DMS53 treated with DMSO at 0.1 percent for 48 hours (cell line): ENCODE data around the gene GLIS1.
"Not testable (repeated sequence)": the region's sequence is repeated elsewhere in the genome, so short reads cannot be mapped to it uniquely, and the experiment has no call there.

Source experiments
- DNase-seq: peaks from one replicate; lab custom pipeline; 2025; ENCODE audit not compliant: unreplicated experiment; lab: John Stamatoyannopoulos, UW

GLIS1 gene

DNA sequence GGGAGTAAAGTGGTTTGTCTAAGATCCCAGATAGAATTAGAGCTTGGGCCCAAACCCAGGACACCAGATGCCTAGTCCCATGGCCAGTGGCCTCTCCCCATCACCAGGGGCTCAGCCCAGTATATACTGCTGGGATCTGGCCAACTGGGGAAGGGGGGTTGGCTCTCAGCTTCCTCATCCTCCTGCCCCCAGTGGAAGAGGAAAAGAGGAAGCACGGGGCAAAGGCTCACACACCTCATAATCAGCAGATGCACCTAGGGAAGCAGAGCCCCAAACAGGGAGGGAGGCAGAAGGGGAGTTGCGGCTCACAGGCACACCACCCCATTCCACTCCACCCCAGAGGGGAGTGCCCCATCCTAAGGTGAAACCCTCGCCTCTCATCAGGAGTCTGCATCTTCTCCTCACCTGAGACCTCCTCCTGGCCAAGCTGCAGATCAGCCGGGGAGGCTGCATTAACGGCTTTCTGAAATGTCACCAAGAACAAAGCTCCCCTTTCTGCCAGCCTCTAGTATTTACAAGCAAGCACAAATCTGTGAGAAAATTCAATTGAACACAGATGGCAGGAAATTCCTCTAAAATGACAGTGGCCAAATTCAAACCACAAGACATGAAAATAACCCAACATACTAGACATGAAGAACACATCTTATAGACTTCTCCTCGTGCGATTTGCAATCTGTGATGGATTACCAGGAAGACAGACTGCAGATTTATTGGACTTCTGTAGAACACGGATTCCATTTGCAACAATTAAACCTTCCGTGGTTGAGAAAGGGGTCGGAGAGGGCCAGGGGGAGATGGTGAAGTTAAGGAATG, 82.8 kb downstream of the GLIS1 start:
- DNase-seq, result no peak

DNA sequence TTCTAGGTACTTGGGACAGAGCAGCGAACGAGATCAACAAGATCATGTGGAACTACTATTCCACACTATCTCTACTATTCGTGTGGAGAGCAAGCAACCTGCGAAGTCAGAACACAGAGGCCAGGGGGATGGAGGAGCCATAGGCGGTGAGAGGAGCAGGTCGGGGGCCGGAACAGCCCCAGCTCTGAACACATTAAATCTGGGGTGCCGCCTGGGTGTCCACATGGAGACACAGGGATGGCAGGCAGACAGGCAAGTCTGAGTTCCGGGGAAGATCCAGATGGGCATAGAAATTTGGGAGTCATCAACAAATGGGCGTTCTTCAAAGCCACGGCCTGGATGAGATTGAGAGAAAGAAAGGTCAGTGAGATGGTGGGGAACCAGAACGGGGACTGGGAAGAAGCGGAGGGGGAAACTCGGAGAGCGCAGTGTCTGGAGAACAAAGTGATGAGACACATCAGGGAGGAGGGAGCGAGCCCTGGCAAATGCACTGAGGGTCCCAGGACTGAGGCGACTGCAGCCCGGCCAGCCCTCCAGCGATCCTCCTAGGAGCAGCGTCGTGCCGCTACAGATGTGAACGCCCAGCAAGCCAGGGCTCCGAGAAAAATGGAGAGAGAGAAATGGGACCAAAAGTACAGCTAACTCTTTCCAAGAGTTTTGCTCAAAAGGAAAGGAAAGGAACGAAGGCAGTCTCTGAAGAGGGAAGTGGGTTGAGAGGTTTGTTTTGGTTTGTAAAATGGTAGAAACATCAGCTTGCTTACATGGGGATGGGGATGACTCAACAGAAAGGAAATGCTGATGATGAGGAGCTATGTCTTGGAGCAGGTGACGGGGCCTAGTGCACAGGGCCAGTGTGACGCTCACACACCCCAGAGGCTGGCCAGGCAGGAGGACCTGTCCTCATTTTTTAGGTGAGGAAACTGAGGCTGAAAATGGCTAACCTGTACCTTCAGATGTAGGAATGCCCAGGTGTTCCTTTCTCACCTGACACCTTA, 84.5 kb downstream of the GLIS1 start:
- no peak for DNase-seq

DNA sequence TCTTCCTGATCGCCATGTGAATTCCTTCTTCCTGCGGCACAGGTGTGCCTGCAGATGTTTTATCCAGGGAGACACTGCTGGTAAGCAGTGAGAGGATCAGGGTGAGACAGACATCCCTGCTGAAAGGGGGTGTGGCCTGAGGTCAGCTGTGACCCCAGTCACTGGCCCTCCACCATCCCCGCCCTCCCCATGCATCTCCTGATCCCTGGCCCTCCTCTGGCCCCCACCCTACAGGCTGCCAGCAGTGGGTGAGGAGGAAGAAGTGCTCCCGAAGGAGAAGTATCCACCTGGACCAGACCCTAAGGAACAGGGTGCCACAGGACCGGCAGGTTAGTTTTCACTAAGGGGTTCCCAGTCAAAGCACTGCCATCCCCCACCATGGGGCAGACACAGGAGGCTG, 85.3 kb downstream of the GLIS1 start:
- no peak for DNase-seq

DNA sequence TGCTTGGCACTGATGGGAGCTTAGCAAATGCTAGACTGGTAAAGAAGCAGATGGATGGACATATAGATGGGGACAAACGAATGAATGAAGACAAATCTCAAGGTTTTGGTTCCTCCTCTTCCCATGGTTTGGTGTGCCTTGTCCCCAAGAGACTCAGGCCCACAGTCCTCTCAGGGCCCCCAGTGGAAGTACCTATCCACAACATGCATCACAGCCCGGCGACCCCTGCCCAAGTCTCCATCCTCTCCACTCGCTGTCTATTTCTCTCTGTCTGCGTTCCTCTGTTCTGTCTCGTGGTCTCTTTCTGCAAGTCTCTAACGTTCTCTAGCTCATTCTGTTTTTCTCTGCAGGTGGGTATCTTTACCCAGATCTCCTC, 85.8 kb downstream of the GLIS1 start:
- no peak for DNase-seq

DNA sequence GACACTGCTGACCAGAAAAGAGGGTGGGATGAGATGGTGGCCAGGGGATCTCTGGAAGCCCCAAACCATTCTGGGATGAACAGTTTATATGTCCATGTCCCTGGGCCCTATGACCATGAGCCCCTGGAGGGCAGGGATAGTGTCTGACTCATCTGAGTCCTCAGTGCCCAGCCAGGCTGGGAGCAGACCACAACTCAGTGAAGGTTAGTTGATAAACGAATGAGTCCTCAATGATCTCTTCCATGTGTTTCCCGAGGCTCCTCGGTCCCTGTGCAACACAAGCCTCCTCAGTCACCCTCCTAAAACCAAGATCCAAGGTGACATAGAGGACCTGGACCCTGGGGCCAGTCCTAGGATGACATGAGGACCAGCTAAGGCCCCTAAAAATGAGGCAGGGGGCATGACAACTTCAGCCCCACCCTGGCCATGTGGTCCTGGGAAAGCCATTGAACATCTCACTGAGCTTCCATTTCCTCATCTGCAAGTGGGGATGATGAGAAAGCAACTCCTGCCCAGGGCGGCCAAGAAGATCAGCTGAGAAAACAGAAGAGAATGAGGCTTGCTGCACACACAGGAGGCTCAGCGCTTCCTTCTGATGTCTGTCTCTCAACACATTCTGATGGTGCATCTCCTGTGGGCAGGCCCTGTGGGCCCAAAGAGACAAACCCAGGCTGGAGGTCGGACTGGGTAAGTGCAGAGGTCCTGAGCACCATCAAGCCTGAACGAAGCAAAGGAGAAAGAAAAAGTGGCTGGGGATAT, 86.3 kb downstream of the GLIS1 start:
- DNase-seq, result no peak

DNA sequence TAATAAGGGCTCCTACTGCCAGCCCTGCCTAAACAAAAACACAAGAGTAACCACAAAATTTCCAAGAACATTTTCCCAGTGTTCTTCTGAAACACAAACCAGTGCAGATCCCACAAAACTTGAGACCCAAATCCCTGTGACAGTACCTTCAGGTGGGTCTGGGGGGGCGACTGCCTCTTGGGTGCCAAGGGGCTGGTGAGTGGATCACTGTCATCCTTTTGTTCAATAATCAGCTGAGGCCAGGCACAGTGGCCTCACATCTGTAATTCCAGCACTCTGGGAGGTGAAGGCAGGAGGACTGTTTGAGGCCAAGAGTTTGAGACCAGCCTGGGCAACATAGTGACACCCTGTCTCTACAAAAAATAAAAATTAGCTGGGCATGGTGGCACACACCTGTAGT, 87.6 kb downstream of the GLIS1 start:
- DNase-seq, result no peak

DNA sequence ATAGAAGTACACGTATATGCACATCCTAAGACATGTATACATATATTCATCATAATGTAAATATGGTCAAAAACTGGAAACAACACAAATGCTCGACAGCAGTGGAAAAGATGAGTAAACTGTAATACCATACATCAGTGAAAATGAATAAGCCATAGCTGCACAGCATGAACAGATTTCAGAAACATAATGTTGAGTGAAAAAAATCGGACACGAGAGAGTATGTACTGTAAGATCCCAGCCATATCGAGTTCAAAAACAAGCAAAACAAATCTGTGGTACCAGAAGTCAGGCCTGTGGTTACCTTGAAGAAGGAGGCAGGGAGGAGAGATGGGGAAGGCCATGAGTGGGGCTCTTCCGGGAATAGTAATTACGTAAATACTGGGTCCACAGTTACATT, 90.4 kb downstream of the GLIS1 start:
- DNase-seq, result no peak

DNA sequence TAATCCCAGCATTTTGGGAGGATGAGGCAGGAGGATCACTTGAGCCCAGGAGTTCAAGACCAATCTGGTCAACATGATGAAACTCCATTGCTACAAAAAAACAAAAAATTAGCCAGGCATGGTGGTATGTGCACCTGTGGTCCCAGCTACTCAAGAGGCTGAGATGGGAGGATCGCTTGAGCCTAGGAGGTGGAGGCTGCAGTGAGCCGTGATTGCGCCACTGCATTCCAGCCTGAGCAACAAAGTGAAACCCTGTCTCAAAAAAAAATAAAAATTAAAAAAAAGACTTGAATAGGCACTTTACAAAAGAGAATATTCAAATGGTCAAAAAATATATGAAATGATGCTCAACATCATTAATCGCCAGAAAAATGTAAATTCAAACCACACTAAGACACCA, 91.0 kb downstream of the GLIS1 start:
- DNase-seq, result not testable (repeated sequence)

DNA sequence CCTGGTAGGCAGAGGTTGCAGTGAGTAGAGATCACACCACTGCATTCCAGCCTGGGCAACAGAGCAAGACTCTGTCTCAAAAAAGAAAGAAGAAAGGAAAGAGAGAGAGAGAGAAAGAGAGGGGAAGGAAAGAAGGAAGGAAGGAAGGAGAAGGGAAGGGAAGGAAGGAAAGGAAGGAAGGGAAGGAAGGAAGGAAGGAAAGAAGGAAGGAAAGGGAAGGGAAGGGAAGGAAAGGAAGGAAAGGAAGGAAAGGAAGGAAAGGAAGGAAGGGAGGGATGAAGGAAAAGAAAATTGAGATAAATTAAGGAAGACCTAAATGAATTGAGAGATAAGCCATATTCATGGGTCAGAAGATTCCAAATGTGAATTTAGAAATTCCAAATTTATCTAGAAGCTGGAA, 92.2 kb downstream of the GLIS1 start:
- DNase-seq, result no peak

DNA sequence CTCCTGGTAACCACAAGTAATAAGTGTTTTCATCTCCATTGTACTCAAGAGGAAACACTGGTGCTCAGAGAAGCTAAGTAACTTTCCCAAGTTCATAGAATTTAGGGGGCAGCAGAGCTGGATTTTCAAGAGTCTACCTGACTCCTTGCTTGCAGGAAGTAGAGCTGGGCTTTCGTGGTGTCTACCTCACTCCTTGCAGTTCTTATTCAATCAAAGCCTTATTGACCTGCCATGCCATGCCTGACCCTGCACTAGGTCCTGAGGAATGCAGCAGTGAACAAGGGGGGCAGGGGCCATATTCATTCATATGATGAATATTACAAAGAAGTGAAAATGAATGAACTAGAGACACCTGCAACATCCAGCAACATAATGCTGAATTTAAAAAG, 93.3 kb downstream of the GLIS1 start:
- no peak for DNase-seq

DNA sequence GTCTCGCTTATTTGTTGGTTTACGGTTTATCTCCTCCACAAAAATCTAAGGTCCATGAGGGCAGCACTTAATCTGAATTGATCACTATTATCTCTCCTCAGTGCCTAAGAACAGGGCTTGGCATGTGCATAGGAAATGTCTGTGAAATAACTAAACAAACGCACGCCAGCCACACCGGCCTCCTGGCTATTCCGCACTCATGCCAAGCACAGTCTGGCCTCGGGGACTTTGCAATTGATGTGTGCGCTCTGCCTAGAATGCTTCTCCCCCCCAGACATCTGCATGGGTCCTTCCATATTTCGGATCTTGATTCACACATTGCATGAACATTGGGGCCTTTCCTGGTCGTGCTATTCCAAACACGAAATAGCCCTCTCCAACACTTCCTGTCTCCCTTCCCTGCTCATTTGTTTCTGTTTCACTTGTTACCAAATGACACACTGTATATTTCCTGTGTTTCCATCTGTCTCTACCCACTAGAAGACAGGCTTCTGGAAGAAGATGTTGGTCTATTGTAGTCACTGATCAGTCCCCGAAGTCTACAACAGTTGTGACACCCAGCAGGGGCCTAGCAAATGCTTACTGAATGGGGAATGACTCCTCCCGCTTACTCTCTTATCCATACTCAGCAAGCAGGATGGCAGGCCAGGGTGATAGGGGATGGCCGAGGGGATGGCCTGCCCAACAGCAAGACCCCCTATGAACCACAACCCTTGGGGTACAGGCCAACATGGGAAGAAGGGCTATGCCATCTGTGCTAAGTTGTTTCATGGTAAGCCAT, 93.9 kb downstream of the GLIS1 start:
- no peak for DNase-seq

DNA sequence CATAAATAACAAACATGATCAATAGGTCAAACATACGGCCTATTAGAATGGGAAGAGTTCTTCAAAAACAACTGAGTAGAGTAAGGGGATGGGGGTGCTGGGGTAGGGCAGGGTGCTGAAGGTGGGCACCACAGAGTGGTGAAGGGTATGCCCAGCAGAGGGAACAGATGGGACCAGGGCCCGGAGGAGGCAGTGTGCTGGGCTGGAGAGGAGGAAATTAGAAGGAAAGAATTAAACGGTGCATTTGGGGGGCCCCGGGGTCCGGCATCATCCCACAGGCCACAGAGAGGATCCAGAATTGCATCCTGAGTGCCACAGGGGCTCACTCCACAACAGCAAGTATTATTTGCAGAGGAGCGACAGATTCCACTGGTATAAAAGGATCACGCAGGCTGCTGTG, 94.5 kb downstream of the GLIS1 start:
- DNase-seq, result no peak

DNA sequence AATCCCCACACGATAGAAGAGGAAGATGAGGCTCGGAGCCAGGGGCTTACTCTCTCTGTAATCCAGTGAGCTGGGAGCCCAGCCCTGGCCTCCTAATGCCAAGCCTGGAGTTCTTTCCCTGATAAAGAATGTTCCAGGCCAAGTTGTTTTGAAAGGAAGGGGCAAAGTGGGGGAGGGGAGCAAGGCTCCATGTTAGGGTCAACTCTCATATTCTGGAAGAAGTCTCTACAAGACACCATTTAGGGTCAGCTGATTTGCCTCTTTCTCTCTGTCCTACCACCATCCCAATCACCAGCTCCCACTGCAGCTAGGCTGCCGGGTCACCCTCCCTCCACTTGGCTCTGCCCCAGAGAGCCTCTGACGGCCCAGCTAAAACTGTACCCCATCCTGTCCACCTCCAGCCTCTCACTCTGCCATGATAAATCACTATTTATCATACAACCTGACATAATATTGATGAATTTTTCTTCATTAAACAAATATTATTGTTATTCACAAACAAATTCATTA, 95.0 kb downstream of the GLIS1 start:
- DNase-seq, result no peak

DNA sequence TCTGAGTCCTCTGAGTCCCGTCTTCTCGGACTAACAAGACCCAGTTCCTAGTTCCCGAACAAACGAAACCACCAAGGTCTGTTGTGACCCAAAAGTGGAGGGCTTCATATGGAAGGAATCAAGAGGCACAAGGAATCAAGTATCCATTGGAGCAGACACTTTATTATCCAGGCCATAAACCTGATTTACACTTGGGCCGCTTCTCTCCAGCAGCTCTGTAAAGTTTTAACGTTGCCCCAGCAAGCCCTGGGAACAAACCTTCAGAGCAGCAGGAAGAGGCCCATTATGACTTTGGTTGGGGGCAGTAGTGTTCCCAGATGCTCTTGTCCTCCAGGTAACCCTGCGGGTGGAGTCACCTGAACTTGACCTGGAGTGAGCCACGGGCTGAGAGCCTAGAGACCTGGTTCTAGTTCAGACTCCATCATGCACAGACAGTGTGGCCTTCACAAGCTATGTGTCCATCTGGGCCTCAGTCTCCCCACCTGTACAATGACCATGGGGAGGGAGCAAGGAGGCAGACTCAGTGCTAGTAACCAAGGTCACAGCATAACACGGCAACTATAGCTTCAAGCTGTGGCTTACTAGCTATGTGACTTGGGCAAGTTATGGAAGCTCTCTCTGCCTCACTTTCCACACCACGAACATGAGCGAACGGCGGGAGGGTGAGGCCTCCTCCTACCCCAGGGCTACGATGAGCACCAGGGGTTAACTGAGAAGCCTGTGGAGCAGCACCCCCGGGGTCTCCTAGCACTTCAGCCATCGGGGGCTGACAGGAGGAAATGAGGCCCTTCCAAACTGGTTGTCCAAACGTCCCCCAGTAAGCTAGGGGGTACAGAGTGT, 95.7 kb downstream of the GLIS1 start:
- DNase-seq, result no peak

DNA sequence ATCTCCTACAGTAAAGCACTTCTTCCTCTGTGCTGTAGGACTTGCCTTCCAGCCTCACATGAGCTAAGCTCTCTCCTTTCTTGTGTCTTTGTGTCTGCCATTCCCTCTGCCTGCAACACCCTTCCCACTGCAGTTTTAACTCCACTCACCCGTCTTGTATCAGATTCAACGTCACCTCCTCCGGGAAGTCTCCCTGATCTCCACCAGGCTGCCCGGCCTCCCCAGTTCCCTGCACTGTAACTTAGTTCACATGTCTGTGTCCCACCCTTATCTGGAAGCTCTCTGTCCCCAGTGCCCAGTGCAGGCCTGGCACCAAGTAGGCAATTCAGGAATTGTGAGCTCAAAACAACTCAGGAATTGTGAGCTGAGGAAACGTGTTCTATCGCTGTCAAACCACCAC, 96.4 kb downstream of the GLIS1 start:
- no peak for DNase-seq

DNA sequence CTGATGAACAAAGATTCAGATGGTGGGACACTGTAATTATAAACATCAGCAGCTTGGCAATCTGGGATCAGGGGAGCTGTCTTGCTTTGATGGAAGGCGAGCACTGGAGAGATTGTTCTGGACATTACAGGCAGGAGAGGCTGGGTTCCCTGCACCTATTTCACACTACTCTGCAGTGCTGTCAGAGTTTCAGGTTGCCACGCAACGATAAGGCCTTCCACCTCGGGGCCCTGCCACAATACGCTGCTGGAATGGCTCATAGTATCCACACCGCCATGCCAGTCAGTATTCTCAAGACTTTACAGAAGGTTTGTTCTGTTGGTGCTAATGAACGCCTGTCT, 96.8 kb downstream of the GLIS1 start:
- DNase-seq, result no peak

DNA sequence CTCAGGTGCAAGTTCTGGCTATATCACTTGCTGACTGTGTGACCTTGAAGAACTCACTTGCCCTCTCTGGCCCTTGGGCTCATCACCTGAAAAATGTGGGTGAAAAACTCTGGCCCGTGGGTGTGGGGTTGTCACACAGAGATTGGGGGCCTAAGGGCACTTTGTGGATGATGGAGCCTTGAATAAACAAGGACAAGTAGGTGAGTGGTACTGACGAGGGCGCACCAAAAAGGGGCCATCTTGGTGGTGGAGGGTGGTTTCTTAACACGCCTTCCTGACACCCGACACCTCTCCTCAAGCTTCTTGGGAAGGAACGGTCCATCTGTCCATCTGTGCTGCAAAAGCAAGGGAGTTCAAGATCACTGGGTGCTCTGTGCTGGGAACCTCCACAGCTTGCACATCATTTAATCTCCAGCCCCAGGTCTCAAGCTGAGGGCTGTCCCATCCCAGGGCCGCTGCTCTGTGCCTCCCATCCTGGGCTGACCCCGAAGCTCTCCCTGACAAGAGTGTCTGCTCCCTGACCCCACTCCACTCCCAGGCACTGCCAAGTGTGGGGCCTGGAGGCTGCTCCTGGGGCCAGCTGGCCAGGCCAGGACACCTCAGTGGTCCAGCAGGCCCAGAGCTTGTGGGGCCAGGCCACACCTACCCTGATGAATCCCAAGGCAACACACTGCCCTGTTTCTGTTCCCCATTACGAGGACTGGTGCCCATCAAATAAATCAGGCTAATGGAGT, 97.3 kb downstream of the GLIS1 start:
- DNase-seq, result no peak

DNA sequence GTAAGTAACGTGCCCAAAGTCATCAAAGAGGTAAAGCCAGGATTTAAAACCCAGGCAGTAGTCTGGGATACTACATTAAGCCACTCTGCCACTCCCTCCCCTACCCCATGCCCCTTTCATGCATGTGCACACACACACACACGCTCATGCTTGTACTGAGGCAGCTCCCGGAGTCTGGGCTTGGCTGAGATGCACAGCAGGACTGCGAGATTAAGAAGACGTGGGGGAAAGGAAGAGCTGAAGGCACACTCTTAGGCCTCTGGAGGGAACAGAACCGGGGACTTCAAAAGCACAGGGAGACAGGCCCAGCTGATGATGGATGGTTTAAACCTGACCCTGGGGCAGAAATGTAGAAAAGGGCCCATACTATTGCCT, 98.3 kb downstream of the GLIS1 start:
- no peak for DNase-seq
